Activated naive CD4-positive, alpha-beta T cell treated with anti-CD3 and anti-CD28 coated beads for 36 hours (primary cell): ENCODE results near the gene CRTAP. TPM values are rescaled to one million over a fixed set of nuclear protein-coding genes. Genes with fewer than 3 reads are reported as not detected.
"Not testable (repeated sequence)": the region's sequence is repeated elsewhere in the genome, so short reads cannot be mapped to it uniquely, and the experiment has no call there.

Experiments used
- CTCF ChIA-PET: fragments of 350-600 bp; sonication (Branson Sonifier 250); formaldehyde crosslinking; loops from one replicate; lab custom pipeline; 2021; ENCODE audit warnings: antibody characterized with exemption; lab: Charles Lee
- DNase-seq: peaks from one replicate; pipeline ENCODE4 v3.0.0-alpha.2; 2020
- H3K27ac Mint-ChIP-seq: one replicate; pipeline ENCODE4 v1.8.0; 2021; ENCODE audit warnings: mild to moderate bottlenecking, mixed read lengths
- H3K27me3 Mint-ChIP-seq: one replicate; pipeline ENCODE4 v1.8.0; 2021; ENCODE audit warnings: low read depth, mixed read lengths
- H3K36me3 Mint-ChIP-seq: one replicate; pipeline ENCODE4 v1.8.0; 2021; ENCODE audit warnings: low read depth, mixed read lengths
- H3K4me1 Mint-ChIP-seq: one replicate; pipeline ENCODE4 v1.8.0; 2021; ENCODE audit warnings: low read depth, mixed read lengths
- H3K4me3 Mint-ChIP-seq: one replicate; pipeline ENCODE4 v1.8.0; 2021; ENCODE audit warnings: mild to moderate bottlenecking, moderate library complexity, mixed read lengths
- H3K9me3 Mint-ChIP-seq: one replicate; pipeline ENCODE4 v1.8.0; 2021; ENCODE audit warnings: mixed read lengths
- intact Hi-C: fragments of 100-400 bp; cut with micrococcal nuclease; formaldehyde crosslinking; loops from one replicate; pipeline ENCODE4 v1.15.1; 2023
- total RNA-seq, 2 experiments: library from RNA; stranded (reverse); gene quantifications; one replicate each; pipeline ENCODE4 v1.2.3, GENCODE V29; 2021

Gene CRTAP
- total RNA-seq, 2 experiments from 2014 or later, result 48.1 to 51.1 TPM

DNA sequence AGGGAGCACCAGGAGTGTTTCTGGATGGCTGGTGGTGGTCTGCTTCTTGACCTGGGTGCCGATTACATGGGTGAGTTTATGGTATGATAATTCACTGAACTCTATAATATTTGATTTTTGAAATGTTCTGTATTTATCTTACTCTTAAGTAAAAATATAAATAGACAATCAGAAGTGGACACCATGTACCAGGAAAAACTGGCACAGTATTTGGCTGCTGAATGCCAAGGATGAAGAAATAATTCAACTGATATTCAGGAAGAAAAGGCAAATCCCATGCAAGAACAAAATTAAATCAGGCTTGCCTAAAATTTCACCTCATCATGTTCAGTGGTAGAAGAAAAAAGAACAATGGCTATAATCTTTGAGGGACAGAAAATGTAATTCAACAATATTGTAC, 51.6 kb downstream of the CRTAP start:
- no peak overlapping the region for H3K4me3 Mint-ChIP-seq
- intact Hi-C loops, result no loop called here
- peaks cover 1% of the 10 kb centered on the region for H3K4me1 Mint-ChIP-seq
- no peaks in the 10 kb centered on the region for H3K9me3 Mint-ChIP-seq
- CTCF ChIA-PET, result no interaction called here
- H3K36me3 Mint-ChIP-seq, result no peaks in the 10 kb centered on the region
- peaks cover 3% of the 10 kb centered on the region for H3K27me3 Mint-ChIP-seq
- no peak overlapping the region for H3K27ac Mint-ChIP-seq
- DNase-seq, result no peak

GRCh38 chr3:33166095-33166494, 52.3 kb downstream of the CRTAP start:
- H3K27me3 Mint-ChIP-seq, result peaks cover 3% of the 10 kb centered on the region
- CTCF ChIA-PET, result no interaction called here

DNA sequence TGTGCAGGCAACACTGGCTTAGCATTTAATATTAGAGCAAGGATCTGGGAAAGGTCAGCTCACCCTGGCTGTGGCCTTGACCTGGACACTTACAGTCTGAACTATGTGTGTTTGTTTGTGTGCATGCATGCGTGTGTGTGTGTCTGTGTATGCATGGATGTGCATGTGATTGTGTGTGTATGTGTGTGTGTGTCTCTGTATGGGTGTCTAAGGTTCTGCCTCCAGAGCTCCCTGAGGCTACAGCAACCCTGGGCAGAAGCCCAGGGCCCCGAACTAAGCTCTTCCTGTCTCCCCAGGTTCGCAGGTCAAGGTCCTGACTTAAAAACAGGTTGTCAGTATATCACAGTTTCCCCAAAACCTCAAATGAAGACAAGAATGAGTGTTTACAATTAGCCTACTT, 53.5 kb downstream of the CRTAP start:
- Mint-ChIP-seq H3K9me3 (no peaks in the 10 kb centered on the region), H3K36me3 (no peaks in the 10 kb centered on the region), H3K27ac (no peak overlapping the region), H3K4me3 (no peak overlapping the region), H3K4me1 (peaks cover 7% of the 10 kb centered on the region), H3K27me3 (no peaks in the 10 kb centered on the region)
- intact Hi-C loops, result no loop called here
- no peak for DNase-seq
- CTCF ChIA-PET, result interaction anchor here (0.6 to 1.6 kb wide), 2 partner anchors 36 to 577 kb away, joined by 3 to 5 read pairs; no protein-coding TSS in a partner anchor

More at GRCh38 chr3:33166095-33166494, 52.3 kb downstream of the CRTAP start:
- H3K9me3 Mint-ChIP-seq, result no peaks in the 10 kb centered on the region
- intact Hi-C loops, result no loop called here
- H3K4me3 Mint-ChIP-seq, result no peak overlapping the region
- H3K27ac Mint-ChIP-seq, result no peak overlapping the region
- peaks cover 1% of the 10 kb centered on the region for H3K4me1 Mint-ChIP-seq
- H3K36me3 Mint-ChIP-seq, result no peaks in the 10 kb centered on the region
- DNase-seq, result no peak

DNA sequence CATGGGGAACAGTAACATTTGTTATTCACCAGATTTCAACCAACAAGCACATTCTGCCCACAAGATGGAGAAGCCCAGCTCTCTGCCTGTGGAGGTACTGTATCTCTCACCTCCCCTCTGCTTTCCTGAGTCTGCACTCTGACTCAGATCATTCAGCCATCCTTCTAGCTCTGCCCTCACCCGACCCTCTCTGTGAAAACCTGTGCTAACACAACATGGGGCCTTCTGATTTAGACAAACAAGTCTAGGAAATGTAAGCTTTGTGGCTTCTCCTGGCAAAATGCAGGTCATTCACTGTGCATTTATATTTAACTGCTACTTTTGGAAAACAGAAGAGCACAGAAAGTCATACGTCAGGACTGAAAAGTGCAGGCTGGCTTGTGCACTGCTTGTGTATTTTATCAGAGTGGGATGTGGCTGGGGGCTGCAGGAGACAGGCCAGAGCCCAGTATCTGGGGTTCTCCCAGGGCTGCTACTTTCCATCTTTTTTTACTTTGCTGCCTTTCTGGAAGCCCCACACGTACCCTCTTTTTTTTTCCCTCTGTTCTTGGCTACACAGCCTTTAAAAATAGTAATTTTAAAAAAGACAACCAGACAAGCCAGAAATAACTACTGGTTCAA, 54.0 kb downstream of the CRTAP start:
- no peak for DNase-seq
- intact Hi-C loops, result no loop called here
- Mint-ChIP-seq H3K4me1 (peaks cover 7% of the 10 kb centered on the region), H3K4me3 (no peak overlapping the region), H3K27me3 (no peaks in the 10 kb centered on the region), H3K36me3 (no peaks in the 10 kb centered on the region), H3K9me3 (no peaks in the 10 kb centered on the region), H3K27ac (no peak overlapping the region)
- CTCF ChIA-PET, result interaction anchor here (0.6 to 1.6 kb wide), 2 partner anchors 36 to 577 kb away, joined by 3 to 5 read pairs; no protein-coding TSS in a partner anchor

- CTCF ChIA-PET, result no interaction called here
- Mint-ChIP-seq H3K27me3 (no peaks in the 10 kb centered on the region), H3K27ac (no peak overlapping the region), H3K36me3 (no peaks in the 10 kb centered on the region), H3K4me1 (peaks cover 5% of the 10 kb centered on the region), H3K4me3 (no peak overlapping the region), H3K9me3 (no peaks in the 10 kb centered on the region)
- intact Hi-C loops, result no loop called here
- DNase-seq, result no peak
Observed at GRCh38 chr3:33170531-33170930, 56.7 kb downstream of the CRTAP start.

- Mint-ChIP-seq H3K27me3 (no peaks in the 10 kb centered on the region), H3K27ac (no peak overlapping the region), H3K4me3 (no peak overlapping the region), H3K9me3 (no peaks in the 10 kb centered on the region), H3K4me1 (peaks cover 5% of the 10 kb centered on the region), H3K36me3 (no peaks in the 10 kb centered on the region)
- intact Hi-C loops, result no loop called here
- DNase-seq, result peak; percentile 26
- CTCF ChIA-PET, result no interaction called here
Observed at GRCh38 chr3:33171580-33171979, 57.8 kb downstream of the CRTAP start.

DNA sequence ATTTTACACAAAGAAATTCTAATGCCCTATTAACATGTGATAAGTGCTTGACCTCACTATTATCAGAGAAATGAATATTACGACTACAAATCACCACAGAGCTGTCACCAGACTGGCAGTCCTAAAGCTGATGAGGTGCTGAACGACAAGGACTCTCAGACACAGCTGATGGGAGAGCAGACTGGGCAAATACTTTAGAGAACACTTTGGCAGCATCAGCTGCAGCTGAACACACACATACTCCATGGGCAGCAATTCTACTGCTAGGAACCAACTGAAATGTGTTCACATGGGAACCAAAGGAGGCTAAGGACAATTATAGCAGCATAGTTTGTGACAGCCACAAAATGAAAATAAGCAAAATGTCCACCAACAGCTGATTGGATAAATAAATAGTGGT, 59.3 kb downstream of the CRTAP start:
- H3K27ac Mint-ChIP-seq, result no peak overlapping the region
- peaks cover 5% of the 10 kb centered on the region for H3K4me1 Mint-ChIP-seq
- no peaks in the 10 kb centered on the region for H3K36me3 Mint-ChIP-seq
- H3K4me3 Mint-ChIP-seq, result no peak overlapping the region
- no peak for DNase-seq
- H3K9me3 Mint-ChIP-seq, result no peaks in the 10 kb centered on the region
- no peaks in the 10 kb centered on the region for H3K27me3 Mint-ChIP-seq
- intact Hi-C loops, result no loop called here
- CTCF ChIA-PET, result no interaction called here

GRCh38 chr3:33173672-33174071, 59.9 kb downstream of the CRTAP start:
- Mint-ChIP-seq H3K36me3 (no peaks in the 10 kb centered on the region), H3K27me3 (no peaks in the 10 kb centered on the region), H3K9me3 (no peaks in the 10 kb centered on the region), H3K27ac (no peak overlapping the region), H3K4me3 (no peak overlapping the region), H3K4me1 (peaks cover 5% of the 10 kb centered on the region)
- intact Hi-C loops, result no loop called here
- no peak for DNase-seq
- CTCF ChIA-PET, result no interaction called here

DNA sequence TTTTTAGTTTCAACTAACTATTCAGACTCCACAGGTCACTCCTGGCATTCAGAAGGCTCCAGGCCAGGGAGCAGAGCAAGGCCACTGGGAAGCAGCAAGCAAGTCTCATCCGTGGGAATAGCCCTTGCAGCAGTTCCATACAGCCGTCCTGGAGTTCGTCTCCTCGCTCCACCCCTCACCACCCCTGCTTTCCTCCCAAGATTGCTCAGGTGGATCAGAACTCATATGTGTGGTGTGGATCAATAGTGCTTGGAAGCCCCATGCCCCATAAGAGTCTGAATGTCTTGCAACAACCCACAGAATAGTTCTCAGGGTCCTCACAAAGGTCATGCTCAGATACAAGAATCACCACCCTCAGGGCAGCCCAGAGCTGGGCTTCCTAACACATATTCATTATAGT, 60.3 kb downstream of the CRTAP start:
- no peak overlapping the region for H3K27ac Mint-ChIP-seq
- no peaks in the 10 kb centered on the region for H3K36me3 Mint-ChIP-seq
- H3K9me3 Mint-ChIP-seq, result peaks cover under 1% of the 10 kb centered on the region
- H3K4me1 Mint-ChIP-seq, result peaks cover 5% of the 10 kb centered on the region
- no peak for DNase-seq
- CTCF ChIA-PET, result no interaction called here
- no peaks in the 10 kb centered on the region for H3K27me3 Mint-ChIP-seq
- intact Hi-C loops, result no loop called here
- no peak overlapping the region for H3K4me3 Mint-ChIP-seq

GRCh38 chr3:33174711-33175414, 61.0 kb downstream of the CRTAP start:
- intact Hi-C loops, result no loop called here
- CTCF ChIA-PET, result no interaction called here
- peaks cover 1% of the 10 kb centered on the region for H3K9me3 Mint-ChIP-seq
- H3K36me3 Mint-ChIP-seq, result no peaks in the 10 kb centered on the region
- no peak for DNase-seq
- no peaks in the 10 kb centered on the region for H3K27me3 Mint-ChIP-seq
- H3K4me3 Mint-ChIP-seq, result no peak overlapping the region
- H3K4me1 Mint-ChIP-seq, result peaks cover 5% of the 10 kb centered on the region
- H3K27ac Mint-ChIP-seq, result no peak overlapping the region

GRCh38 chr3:33179132-33179531, 65.3 kb downstream of the CRTAP start:
- no peak overlapping the region for H3K4me3 Mint-ChIP-seq
- CTCF ChIA-PET, result interaction anchor here (1.1 kb wide), 1 partner anchor 48 kb away, joined by 7 read pairs; no protein-coding TSS in a partner anchor
- no peaks in the 10 kb centered on the region for H3K36me3 Mint-ChIP-seq
- peaks cover 4% of the 10 kb centered on the region for H3K9me3 Mint-ChIP-seq
- no peak for DNase-seq
- no peak overlapping the region for H3K27ac Mint-ChIP-seq
- H3K4me1 Mint-ChIP-seq, result no peaks in the 10 kb centered on the region
- intact Hi-C loops, result no loop called here
- peaks cover 2% of the 10 kb centered on the region for H3K27me3 Mint-ChIP-seq

DNA sequence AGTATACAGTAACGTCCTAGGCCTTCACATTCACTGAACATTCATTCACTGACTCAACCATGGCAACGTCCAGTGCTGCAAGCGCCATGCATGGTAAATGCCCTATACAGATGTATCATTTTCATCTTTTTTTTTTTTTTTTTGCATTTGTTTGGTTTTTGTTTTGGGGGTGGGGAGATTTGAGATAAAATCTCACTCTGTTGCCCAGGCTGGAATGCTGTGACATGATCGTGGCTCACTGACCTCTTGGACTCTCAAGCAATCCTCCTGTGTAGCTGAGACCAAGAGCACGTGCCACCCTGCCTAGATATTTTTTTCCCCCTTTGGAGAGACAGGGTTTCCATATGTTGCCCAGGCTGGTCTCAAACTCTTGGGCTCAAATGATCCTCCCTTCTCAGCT, 67.4 kb downstream of the CRTAP start:
- Mint-ChIP-seq H3K9me3 (peaks cover 4% of the 10 kb centered on the region), H3K36me3 (no peaks in the 10 kb centered on the region), H3K4me1 (no peaks in the 10 kb centered on the region), H3K27me3 (peaks cover 2% of the 10 kb centered on the region), H3K27ac (no peak overlapping the region), H3K4me3 (no peak overlapping the region)
- no peak for DNase-seq
- CTCF ChIA-PET, result no interaction called here
- intact Hi-C loops, result no loop called here

DNA sequence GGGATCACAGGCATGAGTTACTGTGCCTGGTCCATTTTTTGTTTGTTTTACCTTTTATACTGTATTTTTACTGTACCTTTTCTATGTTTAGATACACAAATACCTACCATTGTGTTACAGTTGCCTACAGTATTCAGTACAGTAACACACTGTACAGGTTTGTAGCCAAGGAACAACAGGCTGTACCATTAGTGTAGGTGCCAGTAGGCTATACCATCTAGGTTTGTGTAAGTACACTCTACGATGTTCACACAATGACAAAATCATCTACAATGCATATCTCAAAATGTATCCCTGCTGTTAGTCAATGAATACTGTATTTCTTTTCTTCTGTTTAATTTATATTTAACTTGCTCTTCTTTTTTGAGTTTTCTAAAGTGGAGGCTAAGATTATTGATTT, 67.8 kb downstream of the CRTAP start:
- intact Hi-C loops, H3K4me1 Mint-ChIP-seq, H3K27me3 Mint-ChIP-seq, H3K36me3 Mint-ChIP-seq, DNase-seq, H3K27ac Mint-ChIP-seq, CTCF ChIA-PET, H3K4me3 Mint-ChIP-seq, H3K9me3 Mint-ChIP-seq: not testable (repeated sequence)
